ENCODE measurements around the gene TMSB4X.

TMSB4X gene

DNA sequence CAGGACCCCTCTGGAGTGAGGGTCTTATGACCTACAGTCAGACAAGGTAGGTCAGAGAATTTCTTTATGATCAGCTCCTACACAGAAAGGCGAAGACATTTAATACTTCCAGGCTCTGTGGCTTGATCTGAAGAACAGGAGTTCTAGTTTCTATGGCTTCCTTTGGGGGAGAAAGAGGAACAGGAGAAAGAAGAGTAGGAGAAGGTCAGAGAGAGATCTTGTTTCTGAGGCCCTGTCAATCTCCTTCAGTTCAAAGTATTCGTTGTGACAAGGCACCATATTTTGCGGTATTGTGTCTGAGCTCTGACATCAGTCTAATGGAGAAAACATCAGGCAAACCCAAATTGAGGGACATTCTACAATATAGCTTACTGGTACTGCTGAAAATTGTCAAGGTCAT, 16.7 kb downstream of the TMSB4X start:
- no peak for TF ChIP-seq EZH2 (IDR thresholded peaks at IDR 0.05; ENCODE audit: borderline replicate concordance, low read depth, low read length, severe bottlenecking)
- TF ChIP-seq, protein P1, sequence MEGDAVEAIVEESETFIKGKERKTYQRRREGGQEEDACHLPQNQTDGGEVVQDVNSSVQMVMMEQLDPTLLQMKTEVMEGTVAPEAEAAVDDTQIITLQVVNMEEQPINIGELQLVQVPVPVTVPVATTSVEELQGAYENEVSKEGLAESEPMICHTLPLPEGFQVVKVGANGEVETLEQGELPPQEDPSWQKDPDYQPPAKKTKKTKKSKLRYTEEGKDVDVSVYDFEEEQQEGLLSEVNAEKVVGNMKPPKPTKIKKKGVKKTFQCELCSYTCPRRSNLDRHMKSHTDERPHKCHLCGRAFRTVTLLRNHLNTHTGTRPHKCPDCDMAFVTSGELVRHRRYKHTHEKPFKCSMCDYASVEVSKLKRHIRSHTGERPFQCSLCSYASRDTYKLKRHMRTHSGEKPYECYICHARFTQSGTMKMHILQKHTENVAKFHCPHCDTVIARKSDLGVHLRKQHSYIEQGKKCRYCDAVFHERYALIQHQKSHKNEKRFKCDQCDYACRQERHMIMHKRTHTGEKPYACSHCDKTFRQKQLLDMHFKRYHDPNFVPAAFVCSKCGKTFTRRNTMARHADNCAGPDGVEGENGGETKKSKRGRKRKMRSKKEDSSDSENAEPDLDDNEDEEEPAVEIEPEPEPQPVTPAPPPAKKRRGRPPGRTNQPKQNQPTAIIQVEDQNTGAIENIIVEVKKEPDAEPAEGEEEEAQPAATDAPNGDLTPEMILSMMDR (IDR thresholded peaks at IDR 0.05; ENCODE audit: borderline replicate concordance, extremely low read depth, low read length, poor library complexity, severe bottlenecking): no peak
- H3K9me3 ChIP-seq (ENCODE audit: insufficient read depth, low read length, severe bottlenecking): no peaks in the 10 kb centered on the region
- DNase-seq (no peak), ATAC-seq (ENCODE audit: insufficient read depth, low read depth) (no peak)
- H3K4me2 ChIP-seq (ENCODE audit: insufficient read depth, low read length): no peak overlapping the region
- H3K27ac ChIP-seq (ENCODE audit: low read length): no peak overlapping the region; the same call in 1 of the 2 replicates
- no peaks in the 10 kb centered on the region for H3K27me3 ChIP-seq (ENCODE audit: insufficient read depth, low read length, poor library complexity)
- no peaks in the 10 kb centered on the region for H3K36me3 ChIP-seq (ENCODE audit: insufficient read depth, low read length)
- H2AFZ ChIP-seq (ENCODE audit: low read depth, low read length): no peak overlapping the region
- no peaks in the 10 kb centered on the region for H4K20me1 ChIP-seq (ENCODE audit: insufficient read depth, low read length)
- peaks cover 6% of the 10 kb centered on the region; the same call in 1 of the 2 replicates for H3K4me1 ChIP-seq (ENCODE audit: insufficient read depth, low read length)
- H3K4me3 ChIP-seq (ENCODE audit: low read depth in 1 of 2, low read length in 2 of 2): no peak overlapping the region
- H3K9ac ChIP-seq (ENCODE audit: low read depth, low read length): no peak overlapping the region
- H3K79me2 ChIP-seq (ENCODE audit: insufficient read depth, low read length): no peaks in the 10 kb centered on the region

DNA sequence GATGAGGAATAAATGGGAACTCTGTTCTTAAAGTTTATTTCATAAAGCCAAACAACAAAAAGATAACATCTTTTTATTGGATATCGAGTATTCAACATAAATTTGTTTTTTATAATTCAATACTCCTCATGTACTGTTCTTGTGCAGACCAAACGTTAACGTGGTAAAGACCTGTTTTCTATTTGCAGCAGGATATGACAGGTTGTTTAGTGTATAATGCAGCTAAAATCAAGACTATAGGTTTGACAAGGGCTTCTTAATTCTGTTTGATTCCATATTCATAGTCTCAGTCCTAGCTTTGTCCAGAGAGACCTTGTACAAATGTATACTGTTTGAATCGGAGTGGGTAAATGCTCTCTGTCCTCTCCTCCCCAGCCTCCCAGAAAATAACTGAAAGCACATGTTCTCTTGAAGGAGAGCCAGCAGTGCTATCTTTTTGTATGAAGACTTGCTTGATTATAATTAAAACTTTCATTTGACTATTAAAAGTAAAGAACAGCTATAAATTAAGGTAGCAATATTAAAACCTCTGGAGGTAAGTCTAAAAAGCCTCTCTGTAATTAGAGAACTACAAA, 17.7 kb downstream of the TMSB4X start:
- no peaks in the 10 kb centered on the region for H3K27me3 ChIP-seq (ENCODE audit: insufficient read depth, low read length, poor library complexity)
- no peaks in the 10 kb centered on the region for H4K20me1 ChIP-seq (ENCODE audit: insufficient read depth, low read length)
- no peak overlapping the region for H2AFZ ChIP-seq (ENCODE audit: low read depth, low read length)
- no peak overlapping the region for H3K27ac ChIP-seq (ENCODE audit: low read length)
- no peaks in the 10 kb centered on the region for H3K9me3 ChIP-seq (ENCODE audit: insufficient read depth, low read length, severe bottlenecking)
- H3K9ac ChIP-seq (ENCODE audit: low read depth, low read length): no peak overlapping the region
- DNase-seq (no peak), ATAC-seq (ENCODE audit: insufficient read depth, low read depth) (no peak)
- H3K4me3 ChIP-seq (ENCODE audit: low read depth in 1 of 2, low read length in 2 of 2): no peak overlapping the region
- TF ChIP-seq, protein P1 (IDR thresholded peaks at IDR 0.05; ENCODE audit: borderline replicate concordance, extremely low read depth, low read length, poor library complexity, severe bottlenecking): no peak
- no peak for TF ChIP-seq EZH2 (IDR thresholded peaks at IDR 0.05; ENCODE audit: borderline replicate concordance, low read depth, low read length, severe bottlenecking)
- H3K4me1 ChIP-seq (ENCODE audit: insufficient read depth, low read length): peaks cover 17% of the 10 kb centered on the region
- no peak overlapping the region for H3K4me2 ChIP-seq (ENCODE audit: insufficient read depth, low read length)
- no peaks in the 10 kb centered on the region for H3K36me3 ChIP-seq (ENCODE audit: insufficient read depth, low read length)
- peaks cover 6% of the 10 kb centered on the region; the same call in 1 of the 2 replicates for H3K79me2 ChIP-seq (ENCODE audit: insufficient read depth, low read length)

GRCh38 chrX:12993826-12994225, 18.9 kb downstream of the TMSB4X start:
- TF ChIP-seq, protein P1 (IDR thresholded peaks at IDR 0.05; ENCODE audit: borderline replicate concordance, extremely low read depth, low read length, poor library complexity, severe bottlenecking): no peak
- TF ChIP-seq EZH2 (IDR thresholded peaks at IDR 0.05; ENCODE audit: borderline replicate concordance, low read depth, low read length, severe bottlenecking): no peak
- Histone ChIP-seq H3K4me2 (ENCODE audit: insufficient read depth, low read length) (no peak overlapping the region), H3K27me3 (ENCODE audit: insufficient read depth, low read length, poor library complexity) (no peaks in the 10 kb centered on the region), H3K79me2 (ENCODE audit: insufficient read depth, low read length) (peaks cover 13% of the 10 kb centered on the region; the same call in 1 of the 2 replicates), H3K4me1 (ENCODE audit: insufficient read depth, low read length) (peaks cover 25% of the 10 kb centered on the region), H3K9ac (ENCODE audit: low read depth, low read length) (no peak overlapping the region), H4K20me1 (ENCODE audit: insufficient read depth, low read length) (no peaks in the 10 kb centered on the region), H3K27ac (ENCODE audit: low read length) (no peak overlapping the region), H3K36me3 (ENCODE audit: insufficient read depth, low read length) (no peaks in the 10 kb centered on the region), H3K9me3 (ENCODE audit: insufficient read depth, low read length, severe bottlenecking) (no peaks in the 10 kb centered on the region), H2AFZ (ENCODE audit: low read depth, low read length) (no peak overlapping the region), H3K4me3 (ENCODE audit: low read depth in 1 of 2, low read length in 2 of 2) (no peak overlapping the region)
- DNase-seq (no peak), ATAC-seq (ENCODE audit: insufficient read depth, low read depth) (no peak)

Data from DND-41 (cell line).